Gastrocnemius medialis (tissue), 4 donors: Measurements from ENCODE around the gene CCDC158.

Source experiments
- CTCF ChIP-seq, 5 experiments: fragments of 450-650 bp in 3 of 5; fragments of 200-600 bp in 2 of 5; sonication (generic) in 2 of 5; IDR thresholded peaks in 4 of 5; conservative IDR thresholded peaks in 1 of 5; 1 replicate in 4 of 5; 2 replicates in 1 of 5; pipeline ENCODE4 v1.5.1; 2016 to 2019; ENCODE audit warnings: antibody characterized with exemption in 5 of 5, mild to moderate bottlenecking in 3 of 5, moderate library complexity in 3 of 5
- POLR2A ChIP-seq, 2 donors: fragments of 450-650 bp; IDR thresholded peaks; one replicate each; pipeline ENCODE4 v1.6.1; 2017; ENCODE audit warnings: antibody characterized with exemption in 2 of 2, mild to moderate bottlenecking in 2 of 2, moderate library complexity in 2 of 2

- TF ChIP-seq CTCF (IDR thresholded peaks at IDR 0.05 in 4 of 5, conservative IDR thresholded peaks at IDR 0.05 in 1 of 5): no peak
- TF ChIP-seq POLR2A (IDR thresholded peaks at IDR 0.05): no peak
Measured at GRCh38 chr4:76458825-76459224, 37.9 kb upstream of the CCDC158 start.
